ENCODE measurements around the gene STXBP1.
"Not testable (repeated sequence)": the region's sequence is repeated elsewhere in the genome, so short reads cannot be mapped to it uniquely, and the experiment has no call there.

Gene STXBP1

DNA sequence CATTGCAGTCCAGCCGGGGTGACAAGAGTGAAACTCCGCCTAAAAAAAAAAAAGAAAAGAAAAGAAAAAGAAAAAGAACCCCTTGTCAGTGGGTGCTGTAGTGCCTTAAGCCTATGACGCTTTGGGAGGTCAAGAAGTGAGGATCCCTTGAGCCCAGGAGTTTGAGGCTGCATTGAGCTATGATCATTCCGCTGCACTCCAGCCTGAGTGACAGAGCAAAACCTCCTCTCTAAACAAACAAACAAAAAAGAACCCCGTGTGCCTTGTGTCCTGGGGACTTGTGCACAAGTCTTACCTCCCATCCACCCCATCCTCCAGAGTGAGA lies 33.5 kb upstream of the STXBP1 start:
- DNase-seq (ENCODE audit: low read depth), result no peak

DNA sequence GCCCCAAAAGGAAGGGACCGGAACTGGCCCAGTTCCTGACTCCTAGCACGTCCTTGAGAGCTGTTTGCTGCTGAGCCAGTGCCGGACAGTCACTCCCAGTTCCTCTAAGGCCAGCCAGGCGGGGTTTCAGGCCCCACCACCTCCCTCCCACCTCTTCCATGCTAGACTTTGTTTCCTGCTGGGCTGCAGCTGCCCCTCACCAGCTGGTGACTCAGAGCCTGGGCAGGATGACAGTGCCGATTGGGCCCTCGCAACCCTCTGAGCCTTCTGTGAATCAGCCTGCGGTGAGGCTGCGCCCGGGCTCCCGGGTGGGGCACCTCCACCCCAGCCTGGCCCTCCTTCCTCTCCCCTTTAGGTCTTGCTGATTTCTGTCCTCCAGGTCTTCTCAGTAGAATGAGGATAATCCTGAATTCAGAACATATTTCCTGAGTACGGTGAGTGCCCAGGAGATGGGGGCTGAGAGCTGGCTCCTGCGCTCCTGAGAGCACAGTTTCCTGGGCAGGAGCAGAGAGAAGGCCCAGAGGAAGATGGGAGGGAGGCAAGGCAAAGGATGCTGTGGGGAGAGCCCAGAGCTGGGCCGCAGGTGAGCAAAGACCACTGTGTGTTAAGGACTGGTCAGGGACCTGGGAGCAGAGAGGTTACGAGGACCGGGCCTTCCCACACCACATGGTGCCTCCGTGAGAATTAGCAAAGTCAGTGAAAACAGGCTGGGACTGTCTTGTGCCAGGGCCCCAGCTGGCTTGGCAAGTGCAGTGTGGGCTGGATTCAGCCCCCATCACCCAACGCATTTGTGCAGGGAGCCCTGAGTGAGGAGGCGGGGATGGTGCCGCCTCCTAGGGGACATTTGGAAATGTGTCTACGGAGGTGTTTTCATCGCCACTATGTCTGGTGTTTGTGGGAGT lies 32.9 kb upstream of the STXBP1 start:
- peak; percentile 72 for DNase-seq (ENCODE audit: low read depth)

DNA sequence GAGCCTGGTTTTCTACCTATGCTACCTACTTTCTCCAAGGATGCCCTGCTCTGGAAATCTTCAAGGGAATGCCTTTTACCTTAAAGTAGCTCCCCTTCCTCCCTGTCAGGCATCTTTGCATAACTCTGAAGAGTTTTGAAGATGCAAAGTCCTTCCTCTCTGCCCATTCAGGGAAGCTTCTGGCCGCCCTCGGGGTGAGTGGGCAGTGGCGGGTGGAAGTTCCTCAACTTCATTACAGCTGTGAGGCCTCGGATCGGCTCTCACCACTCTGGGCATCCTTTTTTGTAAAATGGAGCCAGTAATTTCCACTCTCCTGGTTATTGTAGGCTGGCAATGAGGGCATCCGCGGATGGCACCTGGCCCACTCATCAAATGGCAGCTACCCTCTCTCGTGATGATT lies 31.7 kb upstream of the STXBP1 start:
- DNase-seq (ENCODE audit: low read depth), result no peak

DNA sequence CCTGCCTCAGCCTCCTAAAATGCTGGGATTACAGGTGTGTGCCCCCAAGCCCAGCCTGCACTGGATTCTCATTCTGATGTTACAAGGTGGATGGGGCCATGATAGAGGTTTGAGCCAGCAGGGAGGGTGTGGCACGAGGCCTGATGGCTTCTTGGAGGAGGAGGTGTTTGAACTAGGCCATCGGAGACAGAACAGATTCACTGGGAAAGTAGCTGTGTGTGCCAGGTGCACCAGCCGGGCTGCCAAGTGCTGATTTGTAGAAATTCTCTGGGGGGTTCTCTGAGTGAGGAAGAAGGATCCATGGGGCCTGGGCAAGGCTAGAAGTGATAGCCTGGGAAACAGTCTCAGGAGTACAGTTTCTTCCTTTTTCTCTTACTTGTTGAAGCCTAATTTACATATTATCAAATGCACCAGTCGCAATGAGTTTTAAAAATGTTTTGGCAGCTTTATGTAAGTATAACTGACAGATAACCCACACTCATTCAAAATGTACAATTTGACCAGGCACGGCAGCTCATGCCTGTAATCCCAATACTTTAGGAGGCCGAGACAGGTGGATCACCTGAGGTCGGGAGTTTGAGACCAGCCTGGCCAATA lies 31.1 kb upstream of the STXBP1 start:
- DNase-seq (ENCODE audit: low read depth), result no peak

DNA sequence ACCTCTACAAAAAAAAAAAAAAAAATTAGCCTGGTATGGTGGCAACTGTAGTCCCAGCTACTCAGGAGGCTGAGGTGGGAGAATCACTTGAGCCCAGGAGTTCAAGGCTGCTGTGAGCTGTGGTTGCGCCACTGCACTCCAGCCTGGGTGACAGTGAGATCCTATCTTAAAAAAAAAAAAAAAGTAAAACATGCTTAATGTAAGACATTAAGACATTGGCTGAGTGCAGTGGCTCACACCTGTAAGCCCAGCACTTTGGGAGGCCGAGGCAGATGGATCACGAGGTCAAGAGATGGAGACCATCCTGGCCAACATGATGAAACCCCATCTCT lies 27.6 kb upstream of the STXBP1 start:
- not testable (repeated sequence) for DNase-seq (ENCODE audit: low read depth)

DNA sequence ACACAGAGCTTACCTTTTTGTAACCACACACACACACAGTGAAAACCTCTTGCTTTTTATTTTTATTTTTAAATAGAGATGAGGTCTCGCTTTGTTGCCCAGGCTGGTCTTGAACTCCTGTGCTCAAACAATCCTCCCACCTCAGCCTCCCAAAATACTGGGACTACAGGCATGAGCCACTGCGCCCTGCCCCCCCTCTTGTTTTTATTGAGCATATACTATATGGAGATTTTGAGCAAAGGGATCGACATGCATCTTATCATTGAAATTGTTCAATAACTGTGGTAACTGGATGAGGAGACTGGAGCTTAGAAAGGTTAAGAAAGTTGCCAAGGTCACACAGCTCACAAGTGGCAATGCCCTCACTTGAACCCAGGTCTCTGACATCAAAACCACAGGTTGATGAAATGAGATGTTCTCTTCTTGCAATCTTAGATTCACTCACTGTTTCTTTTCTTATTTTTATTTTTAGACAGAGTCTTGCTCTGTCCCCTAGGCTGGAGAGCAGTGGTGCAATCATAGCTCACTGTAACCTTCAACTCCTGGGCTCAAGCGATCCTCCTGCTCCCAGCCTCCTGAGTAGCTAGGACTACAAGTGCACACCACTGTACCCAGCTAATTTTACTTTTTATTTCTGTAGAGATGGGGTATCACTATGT lies 26.8 kb upstream of the STXBP1 start:
- DNase-seq (ENCODE audit: low read depth), result no peak

DNA sequence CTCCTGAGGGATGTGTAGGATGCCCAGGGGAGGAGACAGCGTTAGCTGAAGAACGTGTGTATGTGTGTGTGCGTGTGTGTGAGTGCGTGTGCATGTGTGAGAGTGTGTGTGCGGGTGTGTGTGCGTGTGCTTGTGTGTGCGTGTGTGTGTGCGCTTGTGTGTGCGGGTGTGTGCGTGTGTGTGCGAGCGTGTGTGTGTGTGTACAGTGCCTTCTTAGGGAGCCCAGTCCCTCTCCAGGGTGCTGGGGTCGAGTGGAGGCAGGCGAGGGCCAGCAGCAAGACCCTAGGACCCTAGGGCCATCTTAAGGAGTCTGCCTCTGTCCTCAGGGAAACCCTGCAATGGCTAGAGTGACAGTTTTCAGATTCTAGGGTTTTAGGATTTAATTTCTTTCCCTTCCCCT lies 26.0 kb upstream of the STXBP1 start:
- DNase-seq (ENCODE audit: low read depth), result no peak

DNA sequence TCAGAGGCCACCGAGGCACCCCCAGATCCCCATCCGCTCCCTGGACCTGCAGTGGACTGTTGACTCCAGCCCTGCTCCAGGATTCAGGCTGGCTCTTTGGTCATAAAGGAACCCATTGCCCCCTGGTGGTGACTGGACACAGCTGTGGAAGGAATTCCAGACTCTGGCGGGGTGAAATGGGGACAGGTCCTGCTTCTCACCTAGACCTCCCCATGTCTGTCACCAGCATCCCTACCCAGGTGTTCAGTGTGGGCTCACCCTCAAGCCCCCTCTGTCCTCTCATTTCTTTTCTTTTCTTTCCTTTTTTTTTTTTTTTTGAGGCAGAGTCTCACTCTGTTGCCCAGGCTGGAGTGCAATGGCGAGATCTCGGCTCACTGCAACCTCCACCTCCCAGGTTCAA lies 25.5 kb upstream of the STXBP1 start:
- DNase-seq (ENCODE audit: low read depth), result no peak

DNA sequence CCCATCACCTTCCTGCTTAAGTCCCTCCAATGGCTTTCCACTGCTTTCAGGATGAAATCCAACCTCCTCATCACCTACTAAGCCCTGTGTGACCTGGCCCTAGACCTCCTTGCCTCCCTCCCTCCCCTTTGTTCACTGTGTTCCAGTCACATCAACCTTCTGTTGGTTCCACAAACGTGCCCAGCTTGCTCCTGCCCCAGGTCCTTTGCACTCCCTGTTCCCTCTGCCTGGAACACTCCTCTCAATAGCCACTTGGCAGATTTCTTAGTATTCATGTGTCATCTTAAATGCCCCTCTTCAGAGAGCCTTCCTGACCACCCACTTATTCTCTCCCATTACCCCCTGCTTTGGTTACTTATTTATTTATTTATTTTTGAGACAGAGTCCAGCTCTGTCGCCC lies 24.1 kb upstream of the STXBP1 start:
- DNase-seq (ENCODE audit: low read depth), result no peak

DNA sequence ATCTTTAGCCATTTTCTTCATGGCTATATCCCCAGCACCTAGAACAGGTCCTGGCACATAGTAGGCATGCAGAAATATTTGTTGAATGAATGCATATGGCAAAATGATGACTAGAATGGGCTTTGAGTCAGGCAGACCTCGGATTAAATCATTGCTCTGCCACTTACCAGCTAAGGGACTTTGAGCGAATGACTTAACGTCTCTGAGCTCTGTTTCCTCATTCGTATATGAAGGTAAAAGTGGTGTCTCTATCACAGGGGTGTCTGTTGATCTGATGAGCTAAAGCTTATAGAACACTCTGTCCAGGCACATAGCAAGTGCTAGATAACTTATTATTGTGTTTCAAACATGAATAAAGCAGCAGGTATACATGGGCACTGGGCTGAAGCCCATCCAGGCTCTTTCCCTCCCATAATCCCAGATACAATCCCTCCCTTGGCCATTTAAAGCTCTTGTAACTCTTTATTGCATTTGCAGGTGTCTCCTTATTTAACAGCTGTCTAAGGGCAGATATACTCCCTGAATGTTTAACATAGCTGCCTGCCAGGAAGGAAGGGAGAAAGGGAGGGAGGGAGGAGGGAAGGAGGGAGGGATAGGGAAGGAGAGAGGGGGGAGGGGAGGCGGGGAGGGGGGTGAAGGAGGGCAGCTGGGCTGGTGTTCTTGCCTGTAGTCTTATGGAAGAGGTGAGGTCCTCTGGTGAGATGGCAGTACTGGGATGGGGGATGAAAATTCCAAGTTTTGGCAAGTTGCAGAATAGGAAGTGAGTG lies 23.2 kb upstream of the STXBP1 start:
- DNase-seq (ENCODE audit: low read depth), result no peak

DNA sequence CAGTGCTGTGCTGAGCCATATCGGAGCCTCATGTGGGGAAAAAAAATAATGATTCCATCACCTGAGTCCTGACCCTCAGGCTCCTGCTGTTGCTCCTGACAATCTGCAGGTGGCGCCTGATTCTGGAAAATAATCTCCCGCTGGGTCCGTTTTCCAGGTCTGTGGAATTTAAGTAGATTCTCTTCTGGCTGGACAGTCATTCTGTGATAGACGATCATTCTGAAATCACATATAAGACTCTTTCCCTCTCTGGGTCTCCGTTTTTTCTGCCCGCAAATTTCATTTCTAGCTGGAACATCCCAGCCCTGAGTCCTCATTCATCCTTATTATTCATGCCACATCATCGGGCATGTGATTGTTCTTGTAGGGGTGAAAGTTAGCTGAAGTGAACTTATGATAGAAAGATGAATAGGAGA lies 22.1 kb upstream of the STXBP1 start:
- DNase-seq (ENCODE audit: low read depth), result no peak

DNA sequence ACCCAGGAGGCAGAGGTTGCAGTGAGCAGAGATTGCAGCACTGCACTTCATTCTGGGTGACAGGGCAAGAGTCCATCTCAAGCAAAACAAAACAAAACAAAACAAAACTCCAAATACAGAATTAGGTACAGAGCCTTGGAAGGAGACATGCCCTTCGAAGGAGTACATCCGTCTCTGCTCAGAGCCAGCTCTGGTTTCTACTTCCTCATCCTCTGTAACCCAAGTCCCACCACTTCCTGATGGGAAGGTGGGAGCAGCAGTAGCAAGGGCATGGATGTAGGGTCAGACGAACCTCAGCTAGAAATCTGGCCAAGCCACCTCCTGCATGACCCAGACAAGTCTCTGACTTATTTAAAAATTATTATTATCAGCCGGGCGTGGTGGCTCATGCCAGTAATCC lies 16.5 kb upstream of the STXBP1 start:
- no peak for DNase-seq (ENCODE audit: low read depth)

DNA sequence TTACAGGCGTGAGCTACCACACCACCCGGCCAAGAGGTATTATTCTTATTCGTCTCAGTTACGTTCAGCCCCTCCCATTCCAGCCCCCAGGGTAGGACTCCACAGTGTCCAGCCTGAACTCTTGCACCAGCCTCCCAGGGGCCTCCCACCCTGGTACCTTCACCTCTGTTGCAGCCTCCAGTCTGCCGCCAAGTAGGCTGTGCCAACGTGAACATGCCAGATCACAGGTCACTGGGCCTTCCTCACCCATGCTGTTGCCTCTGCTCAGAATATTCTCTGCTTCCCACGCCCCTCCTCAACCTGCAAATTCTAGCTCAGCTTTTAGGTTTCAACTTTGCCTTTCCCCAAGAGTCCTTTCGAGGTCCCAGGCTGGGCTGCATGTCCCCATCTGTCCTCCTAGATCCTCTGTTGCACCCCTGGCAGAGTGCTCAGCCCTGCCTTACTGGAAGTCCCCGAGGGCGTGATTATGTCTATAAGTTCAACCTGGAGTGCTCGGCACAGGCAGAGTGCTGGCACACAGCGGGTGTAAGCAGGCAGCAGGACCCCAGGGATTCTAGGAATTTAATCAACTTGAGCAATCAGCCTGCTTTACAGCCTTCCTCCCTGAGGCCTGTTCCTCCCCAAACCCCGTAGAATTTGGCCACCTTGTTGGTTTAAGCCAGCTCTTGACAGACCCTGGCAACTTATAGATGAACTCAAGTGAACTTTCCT lies 13.1 kb upstream of the STXBP1 start:
- no peak for DNase-seq (ENCODE audit: low read depth)

DNA sequence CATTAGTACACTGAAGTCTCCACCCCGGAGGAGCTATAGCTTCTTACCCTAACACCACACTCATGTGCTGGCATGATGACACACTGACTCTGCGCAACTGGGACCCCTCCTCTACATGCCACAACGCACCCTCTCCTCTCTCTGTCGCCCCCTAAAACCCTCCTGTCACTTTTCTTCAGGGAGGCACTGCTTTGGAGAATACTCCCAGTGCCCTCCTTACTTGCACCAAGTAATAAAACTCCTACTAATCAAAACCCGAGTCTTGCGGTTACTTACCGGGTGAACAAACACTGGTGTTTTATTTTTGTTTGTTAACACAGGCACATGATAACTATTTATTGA lies 12.6 kb upstream of the STXBP1 start:
- no peak for DNase-seq (ENCODE audit: low read depth)

DNA sequence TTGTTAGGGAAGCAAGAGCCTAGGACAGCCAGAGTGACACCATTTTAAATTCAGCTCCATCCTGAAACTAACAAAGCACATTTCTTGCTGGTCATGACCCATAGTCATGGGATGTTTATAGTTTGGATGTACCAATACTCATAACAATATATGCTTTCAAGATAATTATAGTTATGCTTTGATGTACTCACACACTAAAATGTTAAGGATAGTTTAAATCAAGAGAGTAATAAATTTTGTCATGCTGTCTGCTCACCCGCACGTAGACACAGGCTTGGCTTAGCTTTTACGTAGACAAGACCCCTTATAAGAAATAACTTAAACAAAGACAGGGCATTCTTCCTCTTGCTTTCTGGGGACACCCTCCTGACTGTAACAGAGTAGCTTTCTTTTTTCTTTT lies 8.9 kb upstream of the STXBP1 start:
- no peak for DNase-seq (ENCODE audit: low read depth)

DNA sequence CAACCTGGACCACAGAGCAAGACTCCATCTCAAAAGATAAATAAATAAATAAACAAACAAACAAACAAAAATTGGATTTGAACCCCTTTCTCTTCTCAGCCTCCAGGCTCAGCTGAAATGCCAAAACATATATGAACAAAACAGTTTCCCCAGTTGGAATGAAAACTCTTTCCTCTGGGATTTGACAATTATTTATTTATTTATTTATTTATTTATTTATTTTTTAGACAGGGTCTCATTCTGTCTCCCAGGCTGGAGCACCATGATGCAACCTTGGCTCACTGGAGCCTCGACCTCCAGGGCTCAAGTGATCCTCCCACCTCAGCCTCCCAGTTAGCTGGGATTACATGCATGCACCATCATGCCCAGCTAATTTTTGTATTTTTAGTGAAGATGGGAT lies 6.0 kb upstream of the STXBP1 start:
- DNase-seq (ENCODE audit: low read depth), result no peak

DNA sequence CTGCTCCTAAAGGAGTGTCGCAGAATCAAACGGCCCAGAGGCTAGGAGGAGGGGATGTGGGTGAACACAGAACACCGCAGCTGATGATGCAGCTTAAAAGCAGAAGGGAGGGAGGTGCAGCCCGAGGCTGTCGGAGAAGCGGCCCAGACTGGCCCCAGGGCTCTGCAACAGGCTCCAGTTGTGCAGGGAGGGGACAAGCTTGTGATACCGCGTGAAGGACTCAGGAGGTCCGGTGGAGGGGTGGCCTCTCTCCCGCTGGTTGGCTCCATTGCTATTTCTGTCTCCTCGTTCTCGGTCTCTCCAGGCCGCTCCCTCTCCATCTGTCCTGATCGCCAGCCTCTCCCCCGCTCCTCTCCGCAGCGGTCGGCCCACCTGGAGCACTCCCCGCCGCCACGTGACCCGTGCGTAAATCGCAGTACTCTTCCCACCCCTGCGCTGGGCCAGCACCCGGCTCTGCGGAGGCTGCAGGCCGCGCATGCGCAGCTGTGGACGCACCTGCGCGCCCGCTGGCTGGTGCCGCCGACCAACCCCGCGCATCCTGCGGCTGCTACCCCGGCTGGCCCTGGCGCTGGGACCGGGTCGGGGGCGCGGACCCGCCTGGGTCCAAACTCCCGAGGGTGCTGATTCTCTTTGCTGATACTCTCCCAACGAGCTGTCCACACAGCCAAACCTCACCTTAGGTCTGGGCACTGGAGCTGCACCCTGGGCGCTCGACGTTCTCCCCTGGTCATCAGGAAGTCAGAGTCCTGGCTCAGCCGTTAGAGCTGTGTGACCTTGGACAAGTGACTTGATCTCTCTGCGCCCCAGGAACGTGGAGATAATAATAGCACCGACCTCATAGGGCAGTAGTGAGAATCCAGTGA lies 3.7 kb upstream of the STXBP1 start:
- DNase-seq (ENCODE audit: low read depth), result peak; percentile 66

DNA sequence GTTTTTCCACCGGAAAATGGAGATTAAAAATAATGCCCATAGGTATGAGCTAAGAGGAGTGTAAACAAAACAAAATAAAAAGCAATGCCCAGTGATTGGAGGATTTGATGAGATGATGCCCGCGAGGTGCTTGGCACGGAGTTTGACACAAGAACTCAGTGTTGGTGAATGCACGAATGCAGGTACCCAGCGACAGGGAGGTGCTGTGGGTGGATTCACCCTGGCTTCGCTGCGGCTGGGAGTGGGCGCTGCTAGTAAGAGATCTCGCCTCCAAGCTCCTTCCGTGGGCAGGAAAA lies 526 bp upstream of the STXBP1 start:
- no peak for DNase-seq (ENCODE audit: low read depth)

DNA sequence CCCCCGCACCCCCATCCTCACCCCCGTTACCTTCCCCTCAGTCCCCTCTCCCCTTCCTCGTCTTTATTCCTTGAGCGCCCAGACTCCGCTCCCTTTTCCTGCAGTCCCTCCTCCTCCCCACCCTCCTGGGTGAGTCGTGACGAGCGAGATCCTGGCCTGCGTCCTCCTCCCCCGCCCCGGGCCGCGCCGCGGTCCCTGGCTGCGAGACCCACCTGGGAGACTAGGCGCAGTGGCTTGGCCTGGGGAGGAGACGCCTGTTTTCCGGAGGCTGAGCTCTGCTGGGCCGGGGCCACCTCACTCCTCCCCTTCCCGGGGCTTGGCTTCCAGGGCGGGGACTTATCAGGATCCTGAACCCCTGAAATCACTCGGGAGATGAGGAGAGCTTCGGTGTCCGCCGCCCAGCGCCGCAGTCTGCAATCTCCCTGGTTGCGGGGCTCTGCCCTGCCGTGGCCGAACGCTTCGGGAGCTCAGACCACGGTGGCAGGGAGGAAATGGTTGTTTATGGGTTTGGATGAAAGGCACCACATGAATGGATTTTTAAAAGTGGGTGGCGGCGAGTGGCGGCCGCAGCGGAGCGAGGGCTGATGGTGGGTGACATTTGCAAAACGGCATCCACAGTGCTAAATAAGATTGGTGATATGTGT lies 984 bp downstream of the STXBP1 start:
- peak; percentile 0 for DNase-seq (ENCODE audit: low read depth)

DNA sequence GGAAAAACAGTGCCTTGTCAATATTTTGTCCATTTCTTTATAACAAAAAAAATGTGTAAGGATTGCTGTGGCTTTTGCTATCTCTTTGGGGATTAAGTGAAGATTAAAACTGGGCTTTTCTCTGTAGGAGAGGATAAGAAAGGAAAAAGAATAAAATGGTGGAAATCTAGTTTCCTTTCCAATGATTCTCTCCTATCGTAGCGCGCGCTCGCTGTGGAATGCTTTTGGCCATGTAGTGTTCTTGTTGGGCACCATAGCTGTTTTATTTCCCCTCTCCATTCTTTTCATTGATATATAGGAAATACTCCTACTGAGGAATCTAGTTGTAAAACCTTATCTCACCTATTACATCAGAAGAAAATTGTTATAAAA lies 1.5 kb downstream of the STXBP1 start:
- no peak for DNase-seq (ENCODE audit: low read depth)

DNA sequence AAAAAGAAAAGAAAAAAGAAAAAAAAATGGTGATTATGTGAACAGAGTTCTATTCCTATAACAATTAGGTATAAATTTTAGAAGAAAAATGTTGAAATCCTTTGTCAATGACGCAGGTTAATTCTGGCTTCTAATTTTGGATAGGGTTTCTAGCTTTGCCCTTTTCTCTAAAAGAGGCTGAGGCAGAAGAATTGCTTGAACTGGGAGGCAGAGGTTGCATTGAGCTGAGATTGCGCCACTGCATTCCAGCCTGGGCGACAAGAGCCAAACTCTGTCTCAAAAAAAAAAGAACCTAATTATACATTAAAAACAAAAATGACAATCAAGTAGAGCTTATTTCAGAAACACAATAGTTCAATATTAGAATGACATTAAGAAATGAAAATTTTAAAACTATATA lies 2.9 kb downstream of the STXBP1 start:
- no peak for DNase-seq (ENCODE audit: low read depth)

Measured in stimulated activated CD8-positive, alpha-beta memory T cell treated with anti-CD3 and anti-CD28 coated beads, Interleukin-12 subunit alpha, Interleukin-12 subunit beta, amount 100 ng/mL, for 4 hours (primary cell).